Posterior vena cava (tissue), 2 donors: ENCODE measurements around the gene TMEM255B. TPM values are rescaled to one million over a fixed set of nuclear protein-coding genes. Genes with fewer than 3 reads are reported as not detected.
"Not testable (repeated sequence)": the region's sequence is repeated elsewhere in the genome, so short reads cannot be mapped to it uniquely, and the experiment has no call there.

Experiments
- DNase-seq: peaks from one replicate; pipeline ENCODE4 v3.0.0-alpha.2; 2020; ENCODE audit warnings: low spot score
- intact Hi-C, 2 donors: fragments of 100-400 bp; cut with DNase I; formaldehyde crosslinking; loops; one replicate each; pipeline versions ENCODE4 v1.14.1 to v1.14.2; 2022 to 2023
- total RNA-seq, 2 donors: library from RNA; stranded (reverse); fragmentation: NEBNext Ultra II Directional; extraction: Animal tissue kit (Norgen Biotek cat#: 25700); gene quantifications; one replicate each; pipeline ENCODE4 v1.2.1, GENCODE V29; 2021
- donor health status: DM: yes; HTN: yes; CAD: no.
- donor health status: DM: yes; HTN: yes; CAD: no.

The TMEM255B gene
- total RNA-seq, 2 donors from 2014 or later = 20.2 to 22.9 TPM

- intact Hi-C loops = no loop called here
- peak; percentile 78 for DNase-seq
Observed at GRCh38 chr13:113732961-113733950, 25.8 kb upstream of the TMEM255B start.

DNA sequence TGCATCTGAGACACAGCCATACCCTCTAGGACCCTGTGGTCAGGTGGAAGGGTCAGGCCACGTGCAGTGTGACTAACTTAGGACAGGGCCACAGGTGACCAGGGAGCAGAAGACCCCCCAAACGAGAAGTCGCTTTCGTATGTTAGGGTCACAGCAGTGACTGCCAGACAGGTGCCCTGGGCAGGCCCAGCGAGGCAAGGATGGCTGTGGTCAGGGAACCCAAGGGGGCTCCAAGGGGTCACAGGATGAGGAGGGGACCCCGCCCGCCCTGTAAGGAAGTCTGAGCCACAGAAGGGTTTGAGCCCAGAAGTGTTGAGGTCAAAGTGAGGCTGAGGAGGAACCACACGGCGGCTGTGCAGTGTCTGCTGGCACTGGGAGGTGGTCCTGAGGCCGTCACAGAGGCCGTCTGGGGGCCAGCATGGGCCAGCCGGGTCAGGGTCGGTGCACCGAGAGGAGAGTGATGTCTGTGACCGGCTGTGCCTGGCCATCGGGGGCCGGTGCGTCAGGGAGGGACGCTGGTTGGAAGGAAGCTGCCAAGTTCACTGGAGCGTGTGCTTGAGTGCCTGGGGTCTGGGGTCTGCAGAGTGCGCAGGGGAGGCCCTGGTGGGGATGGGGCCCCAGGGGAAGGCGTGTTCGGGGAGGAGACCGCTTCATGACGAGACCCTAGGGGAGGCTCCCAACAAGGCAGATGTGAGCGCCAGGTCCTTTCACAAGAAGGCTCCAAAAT, 24.8 kb upstream of the TMEM255B start:
- intact Hi-C loops = no loop called here

DNA sequence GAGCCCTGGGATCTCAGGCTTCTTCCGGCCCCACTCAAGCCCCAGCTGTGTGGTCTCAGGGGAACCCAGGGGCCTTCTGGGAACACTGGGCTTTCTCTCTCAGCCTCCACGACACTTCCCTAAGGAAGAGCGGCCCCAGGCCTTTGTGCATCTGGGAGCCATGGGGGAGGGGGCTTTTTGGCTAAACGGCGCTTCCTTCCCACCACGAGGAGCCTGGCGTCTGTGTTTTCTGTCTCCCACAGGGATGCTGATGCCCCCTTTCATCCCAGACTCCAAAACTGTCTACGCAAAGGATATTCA, 24.2 kb upstream of the TMEM255B start:
- DNase-seq = peak; percentile 36
- intact Hi-C loops = no loop called here

More for the DNA sequence above, 24.8 kb upstream of the TMEM255B start:
- DNase-seq = peak; percentile 68

GRCh38 chr13:113735194-113735593, 23.8 kb upstream of the TMEM255B start:
- peak; percentile 70 for DNase-seq

GRCh38 chr13:113735750-113736149, 23.3 kb upstream of the TMEM255B start:
- intact Hi-C loops = no loop called here
- peak; percentile 74 for DNase-seq

More at GRCh38 chr13:113735194-113735593, 23.8 kb upstream of the TMEM255B start:
- intact Hi-C loops = no loop called here

DNA sequence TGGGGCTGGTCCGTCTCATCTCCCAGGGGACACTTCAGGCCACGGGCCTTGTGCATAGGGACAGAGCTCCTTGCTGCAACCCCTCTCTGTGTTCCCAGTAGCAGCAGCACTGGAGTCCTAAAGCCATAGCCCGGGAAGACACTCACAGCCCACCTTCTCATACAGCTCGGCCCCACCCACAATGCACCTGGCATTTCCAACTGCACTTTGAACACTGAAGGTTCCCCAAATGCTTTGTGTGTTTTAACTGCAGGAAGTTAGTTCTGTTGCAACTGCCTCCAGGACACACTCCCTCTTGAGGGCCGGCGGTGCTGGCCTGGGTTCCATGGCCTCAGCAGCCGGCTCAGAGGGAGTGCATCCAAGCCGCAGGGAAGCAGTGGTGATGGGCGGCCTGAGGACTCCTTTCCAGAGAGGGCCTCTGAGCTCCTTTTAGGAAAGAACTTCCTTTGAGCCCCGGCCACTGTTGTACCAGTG, 22.7 kb upstream of the TMEM255B start:
- intact Hi-C loops = no loop called here
- peak; percentile 72 for DNase-seq

DNA sequence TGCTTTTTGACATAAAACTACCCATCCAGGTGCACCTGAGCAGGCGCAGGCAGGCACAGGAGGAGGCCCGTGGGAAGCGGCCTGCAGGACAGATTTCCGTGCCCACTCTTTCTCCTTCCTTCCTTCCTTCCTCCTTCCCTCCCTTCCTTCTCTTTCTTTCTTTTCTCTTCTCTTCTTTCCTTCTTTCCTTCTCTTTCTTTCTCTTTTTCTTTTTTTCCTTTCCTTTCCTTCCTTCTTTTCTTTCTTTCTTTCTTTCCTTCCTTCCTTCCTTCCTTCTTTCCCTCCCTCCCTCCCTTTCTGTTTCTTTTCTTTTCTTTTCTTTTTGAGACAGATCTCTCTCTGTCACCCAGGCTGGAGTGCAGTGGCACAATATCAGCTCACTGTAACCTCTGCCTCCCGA, 21.2 kb upstream of the TMEM255B start:
- DNase-seq = no peak
- intact Hi-C loops = no loop called here

GRCh38 chr13:113739527-113740285, 19.3 kb upstream of the TMEM255B start:
- intact Hi-C loops = no loop called here
- DNase-seq = peak; percentile 65

- peak; percentile 67 for DNase-seq
- intact Hi-C loops = no loop called here
Observed at GRCh38 chr13:113740286-113740556, 18.8 kb upstream of the TMEM255B start.

- intact Hi-C loops = no loop called here
- peak; percentile 77 for DNase-seq
Observed at GRCh38 chr13:113740661-113741060, 18.4 kb upstream of the TMEM255B start.

- peak; percentile 54 for DNase-seq
- intact Hi-C loops = no loop called here
Observed at GRCh38 chr13:113741191-113741668, 17.8 kb upstream of the TMEM255B start.

DNA sequence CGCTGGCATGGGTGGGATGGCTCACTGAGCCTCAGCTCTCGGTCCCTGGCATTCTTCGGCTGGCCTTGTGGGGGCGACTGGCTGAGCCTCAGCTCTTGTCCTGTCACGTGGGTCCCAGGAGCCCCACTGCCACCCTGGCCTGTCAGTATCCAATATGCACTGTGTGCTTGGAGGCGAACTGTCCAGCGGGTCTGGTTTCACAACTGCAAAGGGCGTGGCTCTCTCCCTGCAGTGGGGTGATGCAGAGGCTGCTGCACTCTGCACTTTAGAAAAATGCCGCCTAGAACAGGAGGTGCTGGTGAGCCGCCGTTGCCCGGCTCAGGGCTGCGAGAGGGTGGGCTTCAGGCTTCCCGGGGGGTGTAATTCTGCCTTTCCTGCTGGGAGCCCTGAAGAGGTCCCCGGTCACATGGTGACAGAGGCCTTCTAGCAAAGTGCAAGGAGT, 17.0 kb upstream of the TMEM255B start:
- intact Hi-C loops = no loop called here
- peak; percentile 85 for DNase-seq

- peak; percentile 69 for DNase-seq
- intact Hi-C loops = no loop called here
Observed at GRCh38 chr13:113742445-113743120, 16.4 kb upstream of the TMEM255B start.

- peak; percentile 64 for DNase-seq
- intact Hi-C loops = no loop called here
Observed at GRCh38 chr13:113743366-113744195, 15.4 kb upstream of the TMEM255B start.

DNA sequence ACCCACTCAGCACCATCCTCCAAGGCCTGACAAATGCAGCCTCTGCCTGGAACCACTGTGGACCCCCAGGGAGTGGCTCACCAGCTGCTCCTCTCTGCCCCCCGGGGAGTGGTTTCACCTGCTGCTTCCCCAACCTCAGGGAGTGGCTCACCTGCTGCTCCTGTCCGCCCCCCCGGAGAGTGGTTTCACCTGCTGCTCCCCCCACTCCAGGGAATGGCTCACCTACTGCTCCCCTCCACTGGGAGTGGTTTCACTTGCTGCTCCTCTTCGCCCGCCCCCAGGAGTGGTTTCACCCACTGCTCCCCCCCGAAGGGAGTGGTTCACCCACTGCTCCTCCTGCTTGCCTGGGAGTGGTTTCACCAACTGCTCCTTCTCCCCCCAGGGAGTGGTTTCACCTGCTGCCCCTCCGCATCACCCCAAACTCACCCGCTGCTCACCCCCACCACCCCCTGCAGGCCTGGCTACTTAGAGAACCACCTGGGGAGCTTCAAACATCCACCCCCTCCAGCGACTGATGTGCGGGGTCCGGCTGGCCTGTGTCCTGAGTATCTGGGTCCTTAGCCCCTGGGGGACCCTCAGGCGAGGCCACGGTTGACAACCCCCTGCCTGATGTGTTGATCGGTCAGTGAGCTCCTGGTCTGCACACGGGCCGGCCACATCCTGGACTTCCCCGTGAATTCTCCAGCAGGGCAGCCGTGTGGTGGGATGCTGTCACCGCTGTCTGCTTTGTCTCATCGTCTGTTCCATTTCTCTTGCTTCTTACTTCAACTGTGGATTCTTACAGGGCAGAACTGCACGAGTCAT, 14.6 kb upstream of the TMEM255B start:
- intact Hi-C loops = no loop called here
- peak; percentile 67 for DNase-seq

GRCh38 chr13:113745059-113745458, 14.0 kb upstream of the TMEM255B start:
- peak; percentile 50 for DNase-seq
- intact Hi-C loops = no loop called here

DNA sequence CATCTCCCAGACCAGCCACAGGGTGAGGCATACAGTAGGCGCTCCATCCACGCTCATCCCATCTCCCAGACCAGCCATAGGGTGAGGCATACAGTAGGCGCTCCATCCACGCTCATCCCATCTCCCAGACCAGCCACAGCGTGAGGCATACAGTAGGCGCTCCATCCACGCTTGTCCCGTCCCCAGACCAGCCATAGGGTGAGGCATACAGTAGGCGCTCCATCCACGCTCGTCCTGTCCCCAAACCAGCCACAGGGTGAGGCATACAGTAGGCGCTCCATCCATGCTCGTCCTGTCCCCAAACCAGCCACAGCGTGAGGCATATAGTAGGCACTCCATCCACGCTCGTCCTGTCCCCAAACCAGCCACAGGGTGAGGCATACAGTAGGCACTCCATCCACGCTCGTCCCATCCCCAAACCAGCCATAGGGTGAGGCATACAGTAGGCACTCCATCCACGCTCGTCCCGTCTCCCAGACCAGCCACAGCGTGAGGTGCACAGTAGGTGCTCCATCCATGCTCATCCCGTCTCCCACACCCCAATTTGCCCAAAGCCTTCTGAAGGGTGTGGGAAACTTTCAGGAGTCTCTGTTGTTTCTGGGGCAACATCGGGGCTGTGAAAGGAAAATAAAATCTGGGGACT, 13.4 kb upstream of the TMEM255B start:
- DNase-seq = peak; percentile 16
- intact Hi-C loops = not testable (repeated sequence)
